Activated effector memory CD4-positive, alpha-beta T cell treated with Interleukin-2 at 50 U/mL for 16 hours (primary cell): ENCODE measurements around the gene TSHZ2.

Experiments used
- DNase-seq: peaks from one replicate; pipeline ENCODE4 v3.0.0-alpha.2; 2020

TSHZ2 gene

GRCh38 chr20:53330601-53331140, 358.5 kb downstream of the TSHZ2 start:
- no peak for DNase-seq

- no peak for DNase-seq
Observed at GRCh38 chr20:53331151-53331973, 359.2 kb downstream of the TSHZ2 start.

GRCh38 chr20:53332022-53332837, 360.1 kb downstream of the TSHZ2 start:
- no peak for DNase-seq

- DNase-seq: no peak
Observed at GRCh38 chr20:53334861-53335260, 362.7 kb downstream of the TSHZ2 start.

- no peak for DNase-seq
Observed at GRCh38 chr20:53335555-53335954, 363.4 kb downstream of the TSHZ2 start.

GRCh38 chr20:53336892-53337291, 364.7 kb downstream of the TSHZ2 start:
- no peak for DNase-seq

GRCh38 chr20:53337390-53338101, 365.4 kb downstream of the TSHZ2 start:
- DNase-seq: no peak

- DNase-seq: no peak
Observed at GRCh38 chr20:53338716-53339115, 366.6 kb downstream of the TSHZ2 start.

GRCh38 chr20:53342429-53342828, 370.3 kb downstream of the TSHZ2 start:
- no peak for DNase-seq

- DNase-seq: no peak
Observed at GRCh38 chr20:53343448-53343847, 371.3 kb downstream of the TSHZ2 start.

GRCh38 chr20:53344891-53345290, 372.7 kb downstream of the TSHZ2 start:
- DNase-seq: no peak

- no peak for DNase-seq
Observed at GRCh38 chr20:53345536-53346334, 373.6 kb downstream of the TSHZ2 start.

GRCh38 chr20:53346335-53346648, 374.1 kb downstream of the TSHZ2 start:
- no peak for DNase-seq

- DNase-seq: no peak
Observed at GRCh38 chr20:53349730-53350129, 377.6 kb downstream of the TSHZ2 start.

- DNase-seq: no peak
Observed at GRCh38 chr20:53352727-53353440, 380.7 kb downstream of the TSHZ2 start.

GRCh38 chr20:53354314-53354713, 382.2 kb downstream of the TSHZ2 start:
- DNase-seq: no peak

GRCh38 chr20:53355790-53356189, 383.6 kb downstream of the TSHZ2 start:
- DNase-seq: no peak

- no peak for DNase-seq
Observed at GRCh38 chr20:53359425-53359824, 387.3 kb downstream of the TSHZ2 start.

- no peak for DNase-seq
Observed at GRCh38 chr20:53360852-53361251, 388.7 kb downstream of the TSHZ2 start.

- no peak for DNase-seq
Observed at GRCh38 chr20:53362736-53363135, 390.6 kb downstream of the TSHZ2 start.

GRCh38 chr20:53364646-53365045, 392.5 kb downstream of the TSHZ2 start:
- no peak for DNase-seq

GRCh38 chr20:53365076-53365475, 392.9 kb downstream of the TSHZ2 start:
- DNase-seq: no peak
